Stimulated activated CD8-positive, alpha-beta memory T cell treated with anti-CD3 and anti-CD28 coated beads, Interleukin-15, amount 100 ng/mL, for 4 hours (primary cell): ENCODE measurements around the gene LEAP2.
A peak's percentile ranks its signal among the peaks of the same experiment; 100 is the strongest.

Experiments used
- DNase-seq, 2 donors: peaks; one replicate each; pipeline ENCODE4 v3.0.0-alpha.2; 2020; ENCODE audit warnings: low read depth in 2 of 2

The LEAP2 gene

GRCh38 chr5:132873119-132873929, at the start of gene LEAP2:
TSS of gene LEAP2 (plus strand) at chr5:132873668. CDS start at chr5:132873695, 27 bp downstream.
- DNase-seq: no peak

- no peak for DNase-seq
Observed at GRCh38 chr5:132824426-132824825, 49.0 kb upstream of the LEAP2 start.

GRCh38 chr5:132825033-132825833, 48.2 kb upstream of the LEAP2 start:
- DNase-seq: no peak

- no peak for DNase-seq
Observed at GRCh38 chr5:132825834-132826391, 47.6 kb upstream of the LEAP2 start.

GRCh38 chr5:132826424-132827082, 46.9 kb upstream of the LEAP2 start:
- no peak for DNase-seq

GRCh38 chr5:132827943-132828673, 45.4 kb upstream of the LEAP2 start:
- DNase-seq: no peak

GRCh38 chr5:132828846-132829494, 44.5 kb upstream of the LEAP2 start:
- no peak for DNase-seq

- DNase-seq: peak; percentile 31 to 49
Observed at GRCh38 chr5:132829742-132830435, 43.6 kb upstream of the LEAP2 start.

- no peak for DNase-seq
Observed at GRCh38 chr5:132830436-132831094, 42.9 kb upstream of the LEAP2 start, which contains the start of gene SHROOM1. TSS of gene SHROOM1 (minus strand) at chr5:132830647. CDS start at chr5:132826140, 4,507 bp downstream.

GRCh38 chr5:132831095-132831860, 42.2 kb upstream of the LEAP2 start:
- no peak for DNase-seq

GRCh38 chr5:132832612-132833011, 40.9 kb upstream of the LEAP2 start:
- no peak for DNase-seq

GRCh38 chr5:132834057-132834456, 39.4 kb upstream of the LEAP2 start:
- no peak for DNase-seq

GRCh38 chr5:132836852-132837251, 36.6 kb upstream of the LEAP2 start:
- DNase-seq: no peak

GRCh38 chr5:132837868-132838267, 35.6 kb upstream of the LEAP2 start:
- DNase-seq: no peak

- no peak for DNase-seq
Observed at GRCh38 chr5:132838516-132839282, 34.8 kb upstream of the LEAP2 start.

- no peak for DNase-seq
Observed at GRCh38 chr5:132839426-132840301, 33.8 kb upstream of the LEAP2 start.

GRCh38 chr5:132840313-132840712, 33.2 kb upstream of the LEAP2 start:
- DNase-seq: no peak
